ENCODE data around the gene FAM131C. TPM values are rescaled to one million over a fixed set of nuclear protein-coding genes. Genes with fewer than 3 reads are reported as not detected.

FAM131C gene
- polyA plus RNA-seq, 3 donors, result not detected

- Histone ChIP-seq H2AFZ (ENCODE audit: insufficient read depth, low read depth, low read length, poor library complexity, severe bottlenecking) (no peak overlapping the region), H3K4me1 (ENCODE audit: control insufficient read depth in 1 of 2, insufficient read depth in 2 of 2, low read length in 2 of 2) (peaks cover 7 to 8% of the 10 kb centered on the region in 2 donors), H3K27me3 (ENCODE audit: control insufficient read depth in 2 of 2, insufficient read depth in 2 of 2, low read length in 2 of 2) (peaks cover 0 to 2% of the 10 kb centered on the region in 2 donors), H3K4me2 (replicated peaks; ENCODE audit: extremely low read depth, low read length, poor library complexity, severe bottlenecking) (no peak overlapping the region), H3K9ac (ENCODE audit: insufficient read depth, low read length, poor library complexity, severe bottlenecking) (no peak overlapping the region), H4K20me1 (ENCODE audit: insufficient read depth, low read length) (no peaks in the 10 kb centered on the region), H3K36me3 (replicated peaks in 1 of 2; ENCODE audit: control insufficient read depth in 1 of 2, insufficient read depth in 2 of 2, low read length in 2 of 2) (no peaks in the 10 kb centered on the region), H3K27ac (ENCODE audit: low read depth in 1 of 2, low read length in 2 of 2) (no peak overlapping the region), H3K4me3 (replicated peaks in 1 of 3; ENCODE audit: low read depth in 2 of 3, low read length in 3 of 3) (no peak overlapping the region), H3K9me3 (replicated peaks in 1 of 2; ENCODE audit: control insufficient read depth in 1 of 2, insufficient read depth in 1 of 2, low read length in 2 of 2) (no peaks in the 10 kb centered on the region), H3K79me2 (ENCODE audit: insufficient read depth, low read length) (no peaks in the 10 kb centered on the region)
- Mint-ChIP-seq H3K9me3 (peaks cover 0 to 3% (median 0%) of the 10 kb centered on the region in 7 donors), H3K27ac (no peak overlapping the region), H3K27me3 (ENCODE audit: low read depth in 3 of 3) (peaks cover 0 to 30% (median 5%) of the 10 kb centered on the region in 3 donors), H3K36me3 (no peaks in the 10 kb centered on the region), H3K4me3 (no peak overlapping the region), H3K4me1 (peaks cover 8% of the 10 kb centered on the region)
- DNase-seq, result no peak
- 90% methylated on average over 2 of the region's 3 CpGs for WGBS (ENCODE audit: insufficient coverage)
- intact Hi-C loops (cut with micrococcal nuclease), result loop anchor here in 1 of 2 donors (10.0 kb wide), 1 partner anchor 256 kb away; no protein-coding TSS in a partner anchor
- TF ChIP-seq CTCF (IDR thresholded peaks at IDR 0.05), result no peak
Observed at GRCh38 chr1:16051039-16051438, 22.4 kb downstream of the FAM131C start.

- no peak overlapping the region for H3K27ac Mint-ChIP-seq
Observed at GRCh38 chr1:16050328-16050727, 23.1 kb downstream of the FAM131C start.

More at GRCh38 chr1:16050328-16050727, 23.1 kb downstream of the FAM131C start:
- no peak overlapping the region for H3K4me3 ChIP-seq (replicated peaks in 1 of 3; ENCODE audit: low read depth in 2 of 3, low read length in 3 of 3)
- no CpG with 5 or more reads among the region's 7 CpGs for WGBS (ENCODE audit: insufficient coverage)
- H3K27me3 ChIP-seq (ENCODE audit: control insufficient read depth in 2 of 2, insufficient read depth in 2 of 2, low read length in 2 of 2), result peaks cover 0 to 2% of the 10 kb centered on the region in 2 donors
- no peaks in the 10 kb centered on the region for H3K9me3 ChIP-seq (replicated peaks in 1 of 2; ENCODE audit: control insufficient read depth in 1 of 2, insufficient read depth in 1 of 2, low read length in 2 of 2)
- H3K4me1 Mint-ChIP-seq, result peaks cover 4% of the 10 kb centered on the region
- DNase-seq, result no peak
- H3K36me3 ChIP-seq (replicated peaks in 1 of 2; ENCODE audit: control insufficient read depth in 1 of 2, insufficient read depth in 2 of 2, low read length in 2 of 2), result no peaks in the 10 kb centered on the region
- TF ChIP-seq CTCF (IDR thresholded peaks at IDR 0.05), result no peak
- H3K27me3 Mint-ChIP-seq (ENCODE audit: low read depth in 3 of 3), result peaks cover 3 to 30% (median 5%) of the 10 kb centered on the region in 3 donors
- H3K27ac ChIP-seq (ENCODE audit: low read depth in 1 of 2, low read length in 2 of 2), result no peak overlapping the region
- H3K4me2 ChIP-seq (replicated peaks; ENCODE audit: extremely low read depth, low read length, poor library complexity, severe bottlenecking), result no peak overlapping the region
- no peaks in the 10 kb centered on the region for H3K79me2 ChIP-seq (ENCODE audit: insufficient read depth, low read length)
- peaks cover 4 to 8% of the 10 kb centered on the region in 2 donors for H3K4me1 ChIP-seq (ENCODE audit: control insufficient read depth in 1 of 2, insufficient read depth in 2 of 2, low read length in 2 of 2)
- H3K4me3 Mint-ChIP-seq, result no peak overlapping the region
- H3K9ac ChIP-seq (ENCODE audit: insufficient read depth, low read length, poor library complexity, severe bottlenecking), result no peak overlapping the region
- H3K9me3 Mint-ChIP-seq, result peaks cover 0 to 3% (median 0%) of the 10 kb centered on the region in 7 donors
- intact Hi-C loops (cut with micrococcal nuclease), result loop anchor here (1.0 to 10.0 kb wide), 2 partner anchors 9 to 256 kb away; no protein-coding TSS in a partner anchor
- H3K36me3 Mint-ChIP-seq, result no peaks in the 10 kb centered on the region
- no peak overlapping the region for H2AFZ ChIP-seq (ENCODE audit: insufficient read depth, low read depth, low read length, poor library complexity, severe bottlenecking)
- H4K20me1 ChIP-seq (ENCODE audit: insufficient read depth, low read length), result no peaks in the 10 kb centered on the region

Data from CD14-positive monocyte (primary cell).